NCI-H82 treated with DMSO at 0.1 percent for 48 hours (cell line): ENCODE measurements around the gene TBX21.
"Not testable (repeated sequence)": the region's sequence is repeated elsewhere in the genome, so short reads cannot be mapped to it uniquely, and the experiment has no call there.

Experiments used
- DNase-seq: peaks from one replicate; lab custom pipeline; 2025; ENCODE audit not compliant: unreplicated experiment; lab: John Stamatoyannopoulos, UW

The TBX21 gene

DNA sequence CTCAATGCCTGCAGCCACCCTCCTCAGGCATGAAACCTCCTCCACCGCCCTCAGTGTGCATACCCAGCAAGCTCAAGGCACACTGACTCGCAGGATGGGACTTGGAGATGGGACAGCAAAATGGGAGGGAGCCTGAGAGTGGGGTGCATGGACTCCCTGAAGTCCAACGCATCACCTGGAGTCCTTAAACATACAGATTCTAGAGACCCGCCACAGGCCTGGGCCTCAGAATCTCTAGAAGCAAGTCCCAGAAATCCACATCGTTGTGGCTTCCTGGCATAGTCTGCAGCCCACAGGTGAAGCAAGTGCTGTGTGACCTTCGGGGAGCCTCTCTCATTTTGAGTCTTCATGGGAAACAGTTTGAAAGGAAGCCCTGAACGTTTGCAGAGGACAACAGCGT, 3.6 kb upstream of the TBX21 start:
- DNase-seq, result no peak

DNA sequence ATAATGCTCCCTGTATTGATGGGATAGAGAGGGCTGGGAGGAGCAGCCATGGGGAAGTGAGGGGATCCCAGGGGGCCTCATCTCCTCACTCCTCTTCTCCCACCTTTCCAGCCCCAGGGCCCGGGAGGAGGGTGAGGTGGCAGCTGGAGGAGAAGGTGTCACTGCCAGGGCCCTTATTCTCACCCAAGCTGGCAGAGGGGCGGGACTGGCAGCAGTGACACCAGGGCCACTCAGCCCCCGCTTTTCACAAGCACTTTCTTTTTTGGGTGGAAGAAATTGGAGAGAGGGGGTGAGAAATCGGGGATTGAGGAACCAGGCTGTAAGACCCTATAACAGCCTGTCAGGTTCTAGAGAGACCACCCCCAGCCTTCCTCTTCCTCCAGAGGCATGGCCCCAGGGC, 2.4 kb upstream of the TBX21 start:
- DNase-seq, result no peak

GRCh38 chr17:47731396-47731795, 1.6 kb upstream of the TBX21 start:
- DNase-seq, result no peak

- DNase-seq, result no peak
These were observed 513 bp upstream of the TBX21 start for GRCh38 chr17:47732399-47733046.

DNA sequence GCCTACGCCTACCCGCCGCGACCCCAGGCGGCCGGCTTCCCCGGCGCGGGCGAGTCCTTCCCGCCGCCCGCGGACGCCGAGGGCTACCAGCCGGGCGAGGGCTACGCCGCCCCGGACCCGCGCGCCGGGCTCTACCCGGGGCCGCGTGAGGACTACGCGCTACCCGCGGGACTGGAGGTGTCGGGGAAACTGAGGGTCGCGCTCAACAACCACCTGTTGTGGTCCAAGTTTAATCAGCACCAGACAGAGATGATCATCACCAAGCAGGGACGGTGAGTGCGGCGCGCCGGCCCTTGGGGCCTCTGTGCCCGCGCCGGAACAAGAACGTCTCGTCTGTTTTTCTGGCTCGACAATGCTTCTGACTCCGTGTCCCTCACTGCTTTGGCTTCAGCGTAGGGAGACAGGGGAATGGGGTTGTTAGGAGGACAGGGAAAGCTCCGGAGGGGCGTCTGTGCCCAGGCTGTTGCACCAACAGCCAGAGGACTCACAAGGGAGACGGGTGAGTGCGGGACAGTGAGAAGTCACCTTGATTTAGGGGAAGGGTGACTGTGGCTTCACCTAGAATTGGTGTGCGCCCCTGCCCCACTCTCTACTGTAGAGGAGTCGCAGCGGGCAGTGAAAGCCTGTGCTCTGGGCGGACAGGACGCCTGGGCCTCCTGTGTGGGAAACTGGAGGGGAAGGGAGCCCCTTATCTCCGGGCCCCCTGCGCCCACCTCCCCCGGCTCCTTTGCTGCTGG, 806 bp downstream of the TBX21 start:
- no peak for DNase-seq

DNA sequence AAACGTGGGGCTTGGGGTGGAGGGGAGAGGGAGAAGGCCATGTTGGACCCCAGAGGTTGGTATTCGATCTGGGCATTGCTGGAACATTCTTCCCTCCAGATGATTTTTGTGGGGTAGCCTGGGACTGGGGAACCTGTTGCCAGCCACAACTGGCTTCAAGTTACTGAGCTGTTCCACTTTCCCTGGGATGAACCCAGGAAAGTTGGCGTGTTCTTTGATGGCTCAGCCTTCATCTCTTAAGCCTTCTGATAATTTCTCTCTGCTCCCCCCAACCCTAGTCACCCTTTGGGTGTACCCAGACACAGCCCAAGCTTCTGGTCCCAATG, 2.1 kb downstream of the TBX21 start:
- DNase-seq, result no peak

DNA sequence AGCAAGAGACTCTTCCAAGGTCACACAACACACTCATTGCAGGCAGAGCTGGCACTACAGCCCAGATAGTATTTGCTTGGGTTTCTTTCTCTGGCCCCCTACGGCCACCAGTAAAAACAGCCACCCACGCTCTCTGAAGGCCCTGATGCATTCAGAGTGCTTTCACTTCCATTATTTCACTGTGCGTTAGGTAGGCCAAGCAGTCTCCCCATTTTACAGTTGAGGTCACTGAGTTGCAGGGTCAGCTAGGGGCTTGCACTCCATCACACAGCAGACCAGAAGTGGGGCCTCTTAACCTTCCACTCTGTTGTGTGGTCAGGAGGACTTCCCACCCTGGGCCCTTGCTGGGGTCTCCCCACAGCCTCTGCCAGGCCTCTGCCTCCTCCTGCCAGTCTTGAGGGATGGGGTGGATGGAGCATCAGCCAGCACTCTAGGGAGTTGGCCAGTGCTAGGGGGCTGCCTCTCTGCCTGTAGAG, 2.5 kb downstream of the TBX21 start:
- DNase-seq, result no peak

DNA sequence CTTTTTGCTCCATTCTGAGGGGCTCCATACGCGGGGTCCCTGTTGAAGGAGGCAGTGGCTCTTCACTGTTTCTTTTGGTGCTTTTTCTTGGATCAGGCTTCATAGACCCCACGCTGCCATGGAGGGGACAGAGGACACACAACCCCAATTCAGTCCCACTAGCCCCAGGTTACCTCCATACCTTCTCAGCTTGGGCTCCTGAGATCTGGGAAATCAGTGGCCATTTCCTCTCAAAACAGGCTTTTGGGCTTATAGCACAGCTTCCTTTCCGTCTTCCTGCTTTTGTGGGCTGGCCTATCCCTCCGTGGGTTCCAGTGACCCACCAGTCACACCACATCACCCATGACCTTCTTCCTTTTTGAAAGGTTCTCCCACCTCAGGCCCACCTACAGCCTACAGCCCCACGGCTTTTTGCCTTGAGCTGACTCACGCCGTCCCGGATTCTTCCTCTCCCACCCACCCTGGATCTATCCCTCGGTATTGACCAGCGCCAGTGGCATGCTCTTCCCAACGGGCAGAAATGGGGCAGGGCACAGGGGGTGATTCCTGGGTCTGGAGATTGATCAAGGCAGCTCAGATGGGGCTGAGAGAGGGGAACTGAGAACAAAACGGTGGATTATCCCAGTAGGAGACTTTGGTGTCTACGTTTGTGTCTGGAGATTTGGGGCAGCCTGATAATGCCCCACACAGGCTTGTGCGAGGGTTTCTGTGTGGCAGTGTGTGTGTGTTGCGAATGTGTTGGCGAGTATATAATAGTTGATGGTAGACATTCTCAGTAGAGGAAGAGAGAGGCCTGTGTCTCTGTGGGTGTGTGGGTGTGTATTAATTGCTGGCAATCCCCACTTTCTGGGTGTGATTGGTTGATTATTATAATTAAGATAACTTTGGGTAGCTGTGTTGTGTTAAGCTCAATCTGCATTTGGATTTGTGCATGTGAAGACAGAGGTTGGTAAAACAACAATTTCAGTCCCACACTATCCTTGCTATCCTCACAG, 3.8 kb downstream of the TBX21 start:
- DNase-seq, result no peak

GRCh38 chr17:47738178-47738577, 5.1 kb downstream of the TBX21 start:
- DNase-seq, result no peak

- no peak for DNase-seq
These were observed 6.1 kb downstream of the TBX21 start for GRCh38 chr17:47739150-47739549.

DNA sequence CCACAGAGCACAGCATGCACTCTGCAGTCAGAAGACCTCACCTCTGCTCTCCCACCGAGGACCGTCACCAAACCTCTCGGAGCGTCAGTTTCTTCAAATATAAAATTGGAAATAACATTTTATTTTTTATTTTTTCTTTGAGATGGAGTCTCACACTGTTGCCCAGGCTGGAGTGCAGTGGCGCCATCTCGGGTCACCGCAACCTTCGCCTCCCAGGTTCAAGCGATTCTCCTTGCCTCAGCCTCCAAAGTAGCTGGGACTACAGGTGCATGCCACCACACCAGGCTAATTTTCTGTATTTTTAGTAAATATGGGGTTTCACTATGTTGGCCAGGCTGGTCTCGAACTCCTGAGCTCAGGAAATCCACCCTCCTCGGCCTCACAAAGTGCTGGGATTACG, 6.9 kb downstream of the TBX21 start:
- not testable (repeated sequence) for DNase-seq

DNA sequence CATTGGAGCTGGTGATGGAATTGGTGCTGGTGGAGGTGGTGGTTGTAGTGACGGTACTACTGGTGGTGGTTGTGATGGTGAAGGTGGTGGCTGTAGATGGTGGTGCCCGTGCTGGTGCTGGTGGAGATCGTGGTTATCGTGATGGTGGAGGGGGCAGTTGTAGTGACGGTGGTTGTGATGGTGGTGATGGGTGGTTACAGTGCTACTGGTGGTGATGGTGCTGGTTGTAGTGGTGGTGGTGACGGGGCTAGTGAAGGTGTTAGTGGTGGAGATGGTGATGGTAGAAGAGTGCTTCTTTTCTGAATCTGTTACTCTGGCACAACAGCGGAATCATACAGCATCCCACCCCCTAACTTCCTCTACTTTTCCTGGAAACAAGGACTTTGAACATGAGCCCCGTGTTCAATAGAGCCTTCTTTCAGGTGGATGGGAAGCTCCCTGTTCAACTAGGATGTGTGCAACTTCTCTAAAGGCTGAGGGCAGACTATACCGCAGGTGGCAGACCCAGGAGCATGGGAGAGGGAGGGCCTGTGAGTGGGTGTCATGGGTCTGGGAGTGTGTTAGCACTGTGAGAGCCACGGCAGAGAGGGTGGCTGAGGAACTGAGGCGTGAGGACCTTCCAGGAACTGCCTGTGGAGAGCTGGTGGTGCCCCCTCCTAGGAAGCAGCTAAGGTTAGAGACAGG, 8.2 kb downstream of the TBX21 start:
- DNase-seq, result no peak

DNA sequence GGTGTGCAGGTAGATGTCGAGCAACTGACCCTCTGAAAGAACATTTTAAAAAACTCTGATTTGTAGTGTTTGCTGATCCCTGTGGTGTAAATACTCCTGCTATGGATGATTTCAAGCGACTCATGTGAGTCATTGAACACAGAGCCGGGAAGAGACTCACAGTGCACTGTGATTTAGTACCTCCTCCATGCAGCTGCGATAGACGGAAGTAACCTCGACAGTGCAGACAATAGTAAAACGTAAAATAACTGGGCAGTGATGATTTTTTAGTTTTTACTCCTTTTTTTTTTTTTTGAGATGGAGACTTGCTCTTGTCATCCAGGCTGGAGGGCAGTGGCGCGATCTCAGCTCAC, 8.7 kb downstream of the TBX21 start:
- DNase-seq, result no peak

DNA sequence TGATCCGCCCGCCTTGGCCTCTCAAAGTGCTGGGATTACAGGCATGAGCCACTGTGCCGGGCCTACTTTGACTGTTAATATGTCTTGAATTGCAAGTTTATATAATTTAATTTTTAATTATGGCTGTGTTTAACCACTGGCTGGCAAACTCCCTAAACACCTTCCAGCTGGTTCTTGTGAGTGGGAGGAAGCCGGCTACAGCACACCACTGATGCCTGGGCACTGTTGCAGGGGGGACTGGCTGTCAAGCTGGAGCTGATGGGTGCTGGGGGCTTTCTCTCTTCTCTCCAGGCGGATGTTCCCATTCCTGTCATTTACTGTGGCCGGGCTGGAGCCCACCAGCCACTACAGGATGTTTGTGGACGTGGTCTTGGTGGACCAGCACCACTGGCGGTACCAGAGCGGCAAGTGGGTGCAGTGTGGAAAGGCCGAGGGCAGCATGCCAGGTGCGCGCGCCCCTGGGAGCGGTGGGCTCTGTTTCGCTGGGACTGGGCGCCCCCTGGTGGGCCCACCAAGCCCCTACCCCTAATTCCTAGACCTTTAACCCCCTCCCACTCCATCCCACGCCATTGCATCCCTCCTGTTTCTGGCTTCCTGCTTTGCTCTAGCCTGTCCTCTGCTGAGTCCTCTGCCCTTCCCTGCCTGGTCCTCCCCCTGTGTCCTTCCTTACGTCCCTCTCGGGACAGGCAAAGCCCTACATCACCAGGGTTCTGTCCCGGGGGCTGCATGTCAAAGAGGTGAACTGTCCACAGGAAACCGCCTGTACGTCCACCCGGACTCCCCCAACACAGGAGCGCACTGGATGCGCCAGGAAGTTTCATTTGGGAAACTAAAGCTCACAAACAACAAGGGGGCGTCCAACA, 9.5 kb downstream of the TBX21 start:
- DNase-seq, result peak; percentile 25

GRCh38 chr17:47744168-47745036, 11.4 kb downstream of the TBX21 start:
- DNase-seq, result no peak

- no peak for DNase-seq
These were observed 12.0 kb downstream of the TBX21 start for GRCh38 chr17:47745037-47745380.

DNA sequence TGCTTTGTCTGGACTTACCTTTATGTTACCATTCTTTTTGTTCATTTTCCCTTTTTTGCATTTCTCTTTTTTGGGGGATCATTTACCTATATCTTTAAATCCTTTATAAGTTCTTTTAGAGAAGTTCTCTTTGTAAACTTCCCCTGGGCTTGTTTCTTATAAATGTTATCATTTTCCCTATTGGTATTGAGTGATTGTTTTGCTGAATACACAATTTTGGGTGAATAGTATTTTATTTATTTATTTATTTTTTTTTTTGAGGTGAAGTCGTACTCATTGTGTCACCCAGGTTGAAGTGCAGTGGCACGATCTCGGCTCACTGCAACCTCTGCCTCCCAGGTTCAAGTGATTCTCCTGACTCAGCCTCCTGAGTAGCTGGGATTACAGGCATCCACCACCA, 18.4 kb downstream of the TBX21 start:
- no peak for DNase-seq

- no peak for DNase-seq
These were observed 24.4 kb downstream of the TBX21 start for GRCh38 chr17:47757386-47757785.

DNA sequence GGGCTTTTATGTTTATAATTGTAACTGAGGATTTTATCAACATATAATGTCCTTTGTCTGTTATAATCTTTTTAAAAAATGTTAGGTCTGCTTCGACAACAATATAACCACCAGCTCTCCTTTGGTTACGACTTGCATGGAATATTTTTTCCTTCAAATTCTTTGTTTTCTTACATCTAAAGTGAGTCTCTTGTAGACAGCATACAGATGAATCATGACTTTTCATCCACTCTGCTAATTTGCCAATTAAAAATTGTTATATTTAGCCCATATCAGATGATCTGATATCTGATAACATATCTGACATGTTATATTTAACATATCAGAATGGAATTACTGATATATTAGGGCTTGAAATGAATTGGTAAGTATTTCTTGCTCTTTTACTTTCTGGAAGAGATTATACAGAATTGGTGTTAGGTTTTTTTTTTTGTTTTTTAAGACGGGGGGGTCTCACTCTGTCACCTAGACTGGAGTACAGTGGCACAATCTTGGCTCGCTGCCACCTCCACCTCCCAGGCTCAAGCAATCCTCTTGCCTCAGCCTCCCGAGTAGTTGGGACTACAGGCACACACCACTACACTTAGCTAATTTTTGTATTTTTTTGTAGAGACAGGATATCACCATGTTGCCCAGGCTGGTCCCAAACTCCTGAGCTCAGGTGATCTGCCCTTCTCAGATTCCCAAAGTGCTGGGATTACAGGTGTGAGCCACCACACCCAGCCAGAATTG, 27.5 kb downstream of the TBX21 start:
- DNase-seq, result no peak
